CD4-positive, alpha-beta T cell (primary cell): Measurements from ENCODE around the gene HELT. TPM values are rescaled to one million over a fixed set of nuclear protein-coding genes. Genes with fewer than 3 reads are reported as not detected.
"Not testable (repeated sequence)": the region's sequence is repeated elsewhere in the genome, so short reads cannot be mapped to it uniquely, and the experiment has no call there.

Source experiments
- ATAC-seq: fragments of 200-7000 bp; cut with Tn5 transposase; one replicate; pipeline ENCODE4 v1.10.0; 2022; ENCODE audit warnings: mild to moderate bottlenecking; ENCODE audit not compliant: poor library complexity
- CTCF ChIA-PET: fragments of 350-600 bp; sonication (Branson Sonifier 250); formaldehyde crosslinking; loops from one replicate; lab custom pipeline; 2021; ENCODE audit warnings: antibody characterized with exemption, inconsistent platforms; lab: Charles Lee
- POLR2A ChIA-PET: fragments of 350-600 bp; sonication (Branson Sonifier 250); formaldehyde crosslinking; loops from one replicate; lab custom pipeline; 2021; ENCODE audit warnings: antibody characterized with exemption, inconsistent platforms; lab: Charles Lee
- DNase-seq, 14 experiments: peaks; one replicate each; pipeline ENCODE4 v3.0.0-alpha.2; 2013 to 2020; ENCODE audit warnings: mixed read lengths in 2 of 14
- H3K27ac ChIP-seq, 2 donors: one replicate each; pipeline versions ENCODE4 v1.5.1 to v1.7.0; 2013; ENCODE audit warnings: low read length in 2 of 2, low read depth in 1 of 2, mild to moderate bottlenecking in 1 of 2
- H3K27me3 ChIP-seq, 2 experiments: 1 replicate in 1 of 2; 2 replicates in 1 of 2; pipeline versions ENCODE4 v1.6.1 to v1.7.0; 2013; ENCODE audit warnings: low read length in 2 of 2, control low read depth in 1 of 2, mild to moderate bottlenecking in 1 of 2, moderate library complexity in 1 of 2; ENCODE audit not compliant: insufficient read depth in 2 of 2, control insufficient read depth in 1 of 2
- H3K36me3 ChIP-seq: one replicate; pipeline ENCODE4 v1.6.1; 2013; ENCODE audit warnings: low read length, control low read depth; ENCODE audit not compliant: insufficient read depth
- H3K4me1 ChIP-seq: one replicate; pipeline ENCODE4 v1.6.1; 2013; ENCODE audit warnings: low read length, control low read depth; ENCODE audit not compliant: insufficient read depth
- H3K4me3 ChIP-seq: one replicate; pipeline ENCODE4 v1.5.1; 2013; ENCODE audit warnings: mild to moderate bottlenecking, low read length, moderate library complexity
- H3K9me3 ChIP-seq, 2 experiments: 1 replicate in 1 of 2; 2 replicates in 1 of 2; pipeline versions ENCODE4 v1.6.1 to v1.7.0; 2013; ENCODE audit warnings: low read length in 2 of 2, mild to moderate bottlenecking in 2 of 2, control low read depth in 1 of 2, moderate library complexity in 1 of 2; ENCODE audit not compliant: control insufficient read depth in 1 of 2, insufficient read depth in 1 of 2
- H3K27ac Mint-ChIP-seq: one replicate; pipeline ENCODE4 v1.8.0; 2020; ENCODE audit warnings: mixed read lengths
- H3K27me3 Mint-ChIP-seq: one replicate; pipeline ENCODE4 v1.8.0; 2021; ENCODE audit warnings: mixed read lengths
- H3K36me3 Mint-ChIP-seq: one replicate; pipeline ENCODE4 v1.8.0; 2021; ENCODE audit warnings: low read depth, mixed read lengths
- H3K4me1 Mint-ChIP-seq: one replicate; pipeline ENCODE4 v1.8.0; 2021; ENCODE audit warnings: low read depth, mixed read lengths
- H3K4me3 Mint-ChIP-seq: one replicate; pipeline ENCODE4 v1.8.0; 2020; ENCODE audit warnings: mild to moderate bottlenecking, mixed read lengths
- H3K9me3 Mint-ChIP-seq: one replicate; pipeline ENCODE4 v1.8.0; 2020; ENCODE audit warnings: mixed read lengths
- intact Hi-C, 2 experiments: fragments of 100-400 bp; cut with DNase I in 1 of 2; cut with micrococcal nuclease in 1 of 2; formaldehyde crosslinking; loops; one replicate each; pipeline versions ENCODE4 v1.15.1 to v1.9.0; 2023 to 2025; cut with DNase I, micrococcal nuclease
- total RNA-seq, 174 experiments: library from RNA in 2 of 174; stranded (reverse) in 2 of 174; gene quantifications; one replicate each; pipeline ENCODE4 v1.2.3 and lab custom pipeline; 2021 to 2026
- TF ChIP-seq, protein P1 (sequence below): fragments of 200-600 bp; IDR thresholded peaks from one replicate; pipeline ENCODE4 v1.8.0; 2022; ENCODE audit warnings: antibody characterized with exemption, mild to moderate bottlenecking

HELT gene
- total RNA-seq, 2 experiments from 2014 or later: not detected

DNA sequence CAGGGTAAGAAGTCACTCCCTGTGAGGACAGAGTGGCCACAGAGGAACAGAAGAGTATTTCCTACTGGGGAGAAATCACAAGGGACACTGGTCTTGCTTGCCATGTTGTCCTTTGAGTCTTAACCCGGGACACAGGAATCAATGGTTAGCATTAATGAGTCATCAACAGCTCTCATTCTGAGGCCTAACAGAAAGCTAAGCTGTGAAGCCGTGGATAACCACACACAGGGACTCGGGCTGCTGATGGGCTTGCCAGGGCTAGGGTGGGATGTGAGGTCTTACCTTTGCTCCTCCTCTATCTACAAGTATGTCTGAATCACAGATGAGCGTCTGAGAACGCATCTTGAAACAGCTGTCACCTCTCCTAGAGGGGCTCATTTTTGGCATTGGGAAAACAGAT is 22.2 kb downstream of the HELT start:
- intact Hi-C loops: loop anchor here (1.0 to 5.0 kb wide), 4 partner anchors 57 to 267 kb away; no protein-coding TSS in a partner anchor
- H3K36me3 Mint-ChIP-seq: no peaks in the 10 kb centered on the region

DNA sequence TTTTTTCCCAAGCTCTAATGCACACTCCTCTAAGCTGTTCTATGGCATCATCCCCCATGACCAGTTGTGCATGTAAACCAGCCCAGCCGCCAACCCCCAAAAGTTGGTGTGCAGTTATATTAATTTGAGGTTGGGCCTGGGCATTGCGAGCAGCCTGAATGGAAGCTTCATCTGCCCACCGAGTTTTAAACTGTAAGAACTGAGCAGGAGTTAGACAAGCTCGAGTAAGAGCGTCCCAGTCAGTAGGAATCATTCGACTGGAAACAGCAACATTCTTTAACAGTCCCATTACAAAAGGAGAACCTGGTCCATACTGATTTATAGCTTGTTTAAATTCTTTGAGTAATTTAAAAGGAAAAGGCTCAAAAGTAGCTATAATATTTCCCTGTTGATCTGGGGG is 32.0 kb downstream of the HELT start:
- H3K9me3 ChIP-seq, H3K27me3 ChIP-seq, DNase-seq, H3K27ac ChIP-seq, H3K4me1 ChIP-seq, CTCF ChIA-PET, intact Hi-C loops, H3K9me3 Mint-ChIP-seq, H3K36me3 ChIP-seq, H3K36me3 Mint-ChIP-seq, H3K4me3 ChIP-seq, ATAC-seq, H3K4me1 Mint-ChIP-seq, H3K27ac Mint-ChIP-seq, H3K4me3 Mint-ChIP-seq: not testable (repeated sequence)
- POLR2A ChIA-PET: interaction anchor here (0.6 kb wide), 1 partner anchor 563 kb away, joined by 5 read pairs; no protein-coding TSS in a partner anchor
- peaks cover 61% of the 10 kb centered on the region for H3K27me3 Mint-ChIP-seq

More for the DNA sequence above, 22.2 kb downstream of the HELT start:
- Histone ChIP-seq H3K9me3 (no peaks in the 10 kb centered on the region), H3K4me1 (peaks cover 3% of the 10 kb centered on the region), H3K4me3 (no peak overlapping the region), H3K27me3 (peaks cover 0 to 2% of the 10 kb centered on the region in 2 experiments), H3K36me3 (no peaks in the 10 kb centered on the region), H3K27ac (no peak overlapping the region)
- ATAC-seq (no peak), DNase-seq (no peak)
- Mint-ChIP-seq H3K4me3 (no peak overlapping the region), H3K27me3 (peaks cover 23% of the 10 kb centered on the region), H3K27ac (no peak overlapping the region), H3K9me3 (no peaks in the 10 kb centered on the region), H3K4me1 (peaks cover 5% of the 10 kb centered on the region)
- TF ChIP-seq, protein P1, sequence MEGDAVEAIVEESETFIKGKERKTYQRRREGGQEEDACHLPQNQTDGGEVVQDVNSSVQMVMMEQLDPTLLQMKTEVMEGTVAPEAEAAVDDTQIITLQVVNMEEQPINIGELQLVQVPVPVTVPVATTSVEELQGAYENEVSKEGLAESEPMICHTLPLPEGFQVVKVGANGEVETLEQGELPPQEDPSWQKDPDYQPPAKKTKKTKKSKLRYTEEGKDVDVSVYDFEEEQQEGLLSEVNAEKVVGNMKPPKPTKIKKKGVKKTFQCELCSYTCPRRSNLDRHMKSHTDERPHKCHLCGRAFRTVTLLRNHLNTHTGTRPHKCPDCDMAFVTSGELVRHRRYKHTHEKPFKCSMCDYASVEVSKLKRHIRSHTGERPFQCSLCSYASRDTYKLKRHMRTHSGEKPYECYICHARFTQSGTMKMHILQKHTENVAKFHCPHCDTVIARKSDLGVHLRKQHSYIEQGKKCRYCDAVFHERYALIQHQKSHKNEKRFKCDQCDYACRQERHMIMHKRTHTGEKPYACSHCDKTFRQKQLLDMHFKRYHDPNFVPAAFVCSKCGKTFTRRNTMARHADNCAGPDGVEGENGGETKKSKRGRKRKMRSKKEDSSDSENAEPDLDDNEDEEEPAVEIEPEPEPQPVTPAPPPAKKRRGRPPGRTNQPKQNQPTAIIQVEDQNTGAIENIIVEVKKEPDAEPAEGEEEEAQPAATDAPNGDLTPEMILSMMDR: no peak
- ChIA-PET CTCF (interaction anchor here (1.0 to 1.5 kb wide), 2 partner anchors 103 to 143 kb away, joined by 4 read pairs; partner anchors contain the start of gene SLC25A4), POLR2A (no interaction called here)

DNA sequence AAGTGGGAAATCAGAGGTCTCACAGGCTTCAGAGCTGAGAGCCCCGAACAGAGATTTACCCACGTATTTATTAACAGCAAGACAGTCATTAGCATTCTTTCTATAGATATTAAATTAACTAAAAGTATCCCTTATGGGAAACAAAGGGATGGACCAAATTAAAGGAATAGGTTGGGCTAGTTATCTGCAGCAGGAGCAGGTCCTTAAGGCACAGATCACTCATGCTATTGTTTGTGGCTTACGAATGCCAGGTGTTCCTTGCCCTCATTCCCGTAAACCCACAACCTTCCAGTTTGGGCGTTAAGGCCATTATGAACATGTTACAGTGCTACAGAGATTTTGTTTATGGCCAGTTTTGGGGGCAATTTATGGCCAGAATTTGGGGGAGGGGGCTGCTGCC is 33.0 kb downstream of the HELT start:
- H3K27me3 Mint-ChIP-seq: peaks cover 52% of the 10 kb centered on the region
- H3K36me3 ChIP-seq, H3K4me1 ChIP-seq, H3K27me3 ChIP-seq, H3K27ac ChIP-seq, H3K36me3 Mint-ChIP-seq, H3K4me1 Mint-ChIP-seq, intact Hi-C loops, ATAC-seq, H3K9me3 Mint-ChIP-seq, CTCF ChIA-PET, H3K4me3 Mint-ChIP-seq, DNase-seq, H3K4me3 ChIP-seq, POLR2A ChIA-PET, H3K9me3 ChIP-seq, H3K27ac Mint-ChIP-seq: not testable (repeated sequence)

DNA sequence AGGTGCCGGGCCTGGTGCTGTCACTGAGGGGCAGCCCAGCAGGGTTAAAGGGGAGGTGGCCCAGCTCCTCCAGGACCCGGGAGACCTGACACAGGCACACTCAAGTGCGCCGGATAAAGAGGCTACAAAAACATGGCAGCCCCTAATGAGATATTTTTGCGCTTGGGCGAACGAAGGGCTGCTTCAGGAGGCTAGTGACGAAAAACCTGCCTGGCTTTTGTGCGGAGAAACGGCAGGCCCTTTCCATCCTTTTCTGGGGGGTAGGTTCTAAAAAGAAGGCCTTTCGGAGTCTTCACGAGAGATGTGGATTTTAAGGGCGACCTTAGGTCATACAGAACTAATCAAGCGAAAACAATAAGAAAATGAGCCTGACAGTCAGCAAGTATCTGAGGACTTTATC is 35.5 kb downstream of the HELT start:
- Histone ChIP-seq H3K27ac (no peak overlapping the region), H3K36me3 (no peaks in the 10 kb centered on the region), H3K4me1 (no peaks in the 10 kb centered on the region), H3K9me3 (peaks cover 0 to 3% of the 10 kb centered on the region in 2 experiments), H3K27me3 (peaks cover 3 to 4% of the 10 kb centered on the region in 2 experiments), H3K4me3 (no peak overlapping the region)
- Mint-ChIP-seq H3K36me3 (no peaks in the 10 kb centered on the region), H3K4me3 (no peak overlapping the region), H3K27ac (no peak overlapping the region), H3K27me3 (peaks cover 50% of the 10 kb centered on the region), H3K4me1 (no peaks in the 10 kb centered on the region), H3K9me3 (no peaks in the 10 kb centered on the region)
- POLR2A ChIA-PET: no interaction called here
- CTCF ChIA-PET: no interaction called here
- ATAC-seq (no peak), DNase-seq (no peak)
- intact Hi-C loops: no loop called here
- TF ChIP-seq, protein P1: no peak
